Dedifferentiated amniotic fluid mesenchymal stem cell (primary cell): Measurements from ENCODE around the gene SLC16A13.
A peak's percentile ranks its signal among the peaks of the same experiment; 100 is the strongest.
"Not testable (repeated sequence)": the region's sequence is repeated elsewhere in the genome, so short reads cannot be mapped to it uniquely, and the experiment has no call there.

Experiments used
- DNase-seq: peaks from one replicate; pipeline ENCODE4 v3.0.0-alpha.2; 2016; ENCODE audit errors: extremely low spot score

SLC16A13 gene

GRCh38 chr17:7035591-7036368 is at the start of gene SLC16A13:
Gene SLC16A13, plus strand, starts transcription at chr17:7036015. Its CDS starts 368 bp downstream, at chr17:7036383.
- DNase-seq, result peak; percentile 81

GRCh38 chr17:6986676-6987075 is 49.1 kb upstream of the SLC16A13 start:
- no peak for DNase-seq

GRCh38 chr17:6989779-6990178 is 46.0 kb upstream of the SLC16A13 start:
- no peak for DNase-seq

- not testable (repeated sequence) for DNase-seq
Measured at GRCh38 chr17:6993613-6994056, 42.2 kb upstream of the SLC16A13 start.

GRCh38 chr17:6994118-6994598 is 41.7 kb upstream of the SLC16A13 start:
- no peak for DNase-seq

- peak; percentile 19 for DNase-seq
Measured at GRCh38 chr17:6994666-6995256, 41.1 kb upstream of the SLC16A13 start.

- DNase-seq, result no peak
Measured at GRCh38 chr17:6995500-6996255, 40.1 kb upstream of the SLC16A13 start, which contains the start of gene ALOX12. Gene ALOX12, plus strand, starts transcription at chr17:6996049. Its CDS starts 69 bp downstream, at chr17:6996118.

GRCh38 chr17:6996256-6997011 is 39.4 kb upstream of the SLC16A13 start:
- DNase-seq, result no peak

- DNase-seq, result no peak
Measured at GRCh38 chr17:6997171-6997570, 38.6 kb upstream of the SLC16A13 start.

- DNase-seq, result no peak
Measured at GRCh38 chr17:6998855-6999508, 36.8 kb upstream of the SLC16A13 start.

- no peak for DNase-seq
Measured at GRCh38 chr17:7001318-7001961, 34.4 kb upstream of the SLC16A13 start.

- no peak for DNase-seq
Measured at GRCh38 chr17:7002288-7003047, 33.3 kb upstream of the SLC16A13 start.

GRCh38 chr17:7003745-7004144 is 32.1 kb upstream of the SLC16A13 start:
- no peak for DNase-seq

- peak; percentile 73 for DNase-seq
Measured at GRCh38 chr17:7004398-7005253, 31.2 kb upstream of the SLC16A13 start.

- no peak for DNase-seq
Measured at GRCh38 chr17:7005716-7006115, 30.1 kb upstream of the SLC16A13 start.

GRCh38 chr17:7007143-7007542 is 28.7 kb upstream of the SLC16A13 start:
- DNase-seq, result no peak

GRCh38 chr17:7010523-7010922 is 25.3 kb upstream of the SLC16A13 start:
- no peak for DNase-seq

- DNase-seq, result no peak
Measured at GRCh38 chr17:7011415-7011814, 24.4 kb upstream of the SLC16A13 start.

GRCh38 chr17:7011942-7012254 is 23.9 kb upstream of the SLC16A13 start:
- no peak for DNase-seq
